ENCODE results near the gene ZBTB11. TPM values are rescaled to one million over a fixed set of nuclear protein-coding genes. Genes with fewer than 3 reads are reported as not detected.
A peak's percentile ranks its signal among the peaks of the same experiment; 100 is the strongest.

The ZBTB11 gene, protein sequence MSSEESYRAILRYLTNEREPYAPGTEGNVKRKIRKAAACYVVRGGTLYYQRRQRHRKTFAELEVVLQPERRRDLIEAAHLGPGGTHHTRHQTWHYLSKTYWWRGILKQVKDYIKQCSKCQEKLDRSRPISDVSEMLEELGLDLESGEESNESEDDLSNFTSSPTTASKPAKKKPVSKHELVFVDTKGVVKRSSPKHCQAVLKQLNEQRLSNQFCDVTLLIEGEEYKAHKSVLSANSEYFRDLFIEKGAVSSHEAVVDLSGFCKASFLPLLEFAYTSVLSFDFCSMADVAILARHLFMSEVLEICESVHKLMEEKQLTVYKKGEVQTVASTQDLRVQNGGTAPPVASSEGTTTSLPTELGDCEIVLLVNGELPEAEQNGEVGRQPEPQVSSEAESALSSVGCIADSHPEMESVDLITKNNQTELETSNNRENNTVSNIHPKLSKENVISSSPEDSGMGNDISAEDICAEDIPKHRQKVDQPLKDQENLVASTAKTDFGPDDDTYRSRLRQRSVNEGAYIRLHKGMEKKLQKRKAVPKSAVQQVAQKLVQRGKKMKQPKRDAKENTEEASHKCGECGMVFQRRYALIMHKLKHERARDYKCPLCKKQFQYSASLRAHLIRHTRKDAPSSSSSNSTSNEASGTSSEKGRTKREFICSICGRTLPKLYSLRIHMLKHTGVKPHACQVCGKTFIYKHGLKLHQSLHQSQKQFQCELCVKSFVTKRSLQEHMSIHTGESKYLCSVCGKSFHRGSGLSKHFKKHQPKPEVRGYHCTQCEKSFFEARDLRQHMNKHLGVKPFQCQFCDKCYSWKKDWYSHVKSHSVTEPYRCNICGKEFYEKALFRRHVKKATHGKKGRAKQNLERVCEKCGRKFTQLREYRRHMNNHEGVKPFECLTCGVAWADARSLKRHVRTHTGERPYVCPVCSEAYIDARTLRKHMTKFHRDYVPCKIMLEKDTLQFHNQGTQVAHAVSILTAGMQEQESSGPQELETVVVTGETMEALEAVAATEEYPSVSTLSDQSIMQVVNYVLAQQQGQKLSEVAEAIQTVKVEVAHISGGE
- 13.0 TPM for total RNA-seq (ENCODE audit: unreplicated experiment)
- long read RNA-seq, partial matches to known transcripts, result 1 of 1 reads
- long read RNA-seq, other reads (novel, unspliced or antisense), result 0 of 1 reads

- no peaks in the 10 kb centered on the region for H3K9me3 Mint-ChIP-seq (ENCODE audit: unreplicated experiment)
- peaks cover 7% of the 10 kb centered on the region for H3K27me3 Mint-ChIP-seq (ENCODE audit: unreplicated experiment)
Measured at GRCh38 chr3:101676765-101677435, at the start of gene ZBTB11. Gene ZBTB11 (minus strand): TSS chr3:101677132. CDS start chr3:101676914, 218 bp downstream.

DNA sequence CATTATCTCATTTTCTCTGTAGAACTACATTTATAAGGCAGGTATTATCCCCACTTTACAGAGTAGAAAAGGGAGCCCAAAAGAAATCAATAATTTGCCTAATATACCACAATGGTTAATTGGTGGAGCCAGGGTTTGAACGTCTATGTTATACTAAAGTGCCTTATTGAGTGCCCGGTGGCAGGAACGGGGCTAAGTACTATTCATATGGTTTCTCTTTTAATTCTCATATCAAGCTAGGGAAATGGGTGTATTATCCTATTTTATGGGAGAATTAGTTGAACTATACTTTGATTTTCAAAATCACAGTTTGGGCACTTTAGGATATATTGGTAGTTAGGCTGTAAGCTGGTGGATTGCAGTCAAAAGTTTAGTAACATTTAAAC, 49.0 kb upstream of the ZBTB11 start:
- Mint-ChIP-seq H3K9me3 (ENCODE audit: unreplicated experiment) (no peaks in the 10 kb centered on the region), H3K4me3 (ENCODE audit: unreplicated experiment) (peak overlapping the region; percentile 97), H3K27me3 (ENCODE audit: unreplicated experiment) (no peaks in the 10 kb centered on the region), H3K27ac (ENCODE audit: unreplicated experiment) (no peak overlapping the region), H3K4me1 (ENCODE audit: unreplicated experiment) (peaks cover 15% of the 10 kb centered on the region), H3K36me3 (ENCODE audit: low read depth, unreplicated experiment) (peaks cover 7% of the 10 kb centered on the region)
- DNase-seq (ENCODE audit: low spot score), result no peak
- TF ChIP-seq, protein P1, sequence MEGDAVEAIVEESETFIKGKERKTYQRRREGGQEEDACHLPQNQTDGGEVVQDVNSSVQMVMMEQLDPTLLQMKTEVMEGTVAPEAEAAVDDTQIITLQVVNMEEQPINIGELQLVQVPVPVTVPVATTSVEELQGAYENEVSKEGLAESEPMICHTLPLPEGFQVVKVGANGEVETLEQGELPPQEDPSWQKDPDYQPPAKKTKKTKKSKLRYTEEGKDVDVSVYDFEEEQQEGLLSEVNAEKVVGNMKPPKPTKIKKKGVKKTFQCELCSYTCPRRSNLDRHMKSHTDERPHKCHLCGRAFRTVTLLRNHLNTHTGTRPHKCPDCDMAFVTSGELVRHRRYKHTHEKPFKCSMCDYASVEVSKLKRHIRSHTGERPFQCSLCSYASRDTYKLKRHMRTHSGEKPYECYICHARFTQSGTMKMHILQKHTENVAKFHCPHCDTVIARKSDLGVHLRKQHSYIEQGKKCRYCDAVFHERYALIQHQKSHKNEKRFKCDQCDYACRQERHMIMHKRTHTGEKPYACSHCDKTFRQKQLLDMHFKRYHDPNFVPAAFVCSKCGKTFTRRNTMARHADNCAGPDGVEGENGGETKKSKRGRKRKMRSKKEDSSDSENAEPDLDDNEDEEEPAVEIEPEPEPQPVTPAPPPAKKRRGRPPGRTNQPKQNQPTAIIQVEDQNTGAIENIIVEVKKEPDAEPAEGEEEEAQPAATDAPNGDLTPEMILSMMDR (IDR thresholded peaks at IDR 0.05; ENCODE audit: unreplicated experiment), result no peak

More at GRCh38 chr3:101676765-101677435, at the start of gene ZBTB11:
- peak within 1 kb of the TSS; percentile 78 for H3K27ac Mint-ChIP-seq (ENCODE audit: unreplicated experiment)
- peaks cover 13% of the 10 kb centered on the region for H3K36me3 Mint-ChIP-seq (ENCODE audit: low read depth, unreplicated experiment)
- TF ChIP-seq, protein P1 (IDR thresholded peaks at IDR 0.05; ENCODE audit: unreplicated experiment), result peak; percentile 18
- peak within 1 kb of the TSS; percentile 94 for H3K4me3 Mint-ChIP-seq (ENCODE audit: unreplicated experiment)
- DNase-seq (ENCODE audit: low spot score), result peak; percentile 97
- peaks cover 23% of the 10 kb centered on the region for H3K4me1 Mint-ChIP-seq (ENCODE audit: unreplicated experiment)

DNA sequence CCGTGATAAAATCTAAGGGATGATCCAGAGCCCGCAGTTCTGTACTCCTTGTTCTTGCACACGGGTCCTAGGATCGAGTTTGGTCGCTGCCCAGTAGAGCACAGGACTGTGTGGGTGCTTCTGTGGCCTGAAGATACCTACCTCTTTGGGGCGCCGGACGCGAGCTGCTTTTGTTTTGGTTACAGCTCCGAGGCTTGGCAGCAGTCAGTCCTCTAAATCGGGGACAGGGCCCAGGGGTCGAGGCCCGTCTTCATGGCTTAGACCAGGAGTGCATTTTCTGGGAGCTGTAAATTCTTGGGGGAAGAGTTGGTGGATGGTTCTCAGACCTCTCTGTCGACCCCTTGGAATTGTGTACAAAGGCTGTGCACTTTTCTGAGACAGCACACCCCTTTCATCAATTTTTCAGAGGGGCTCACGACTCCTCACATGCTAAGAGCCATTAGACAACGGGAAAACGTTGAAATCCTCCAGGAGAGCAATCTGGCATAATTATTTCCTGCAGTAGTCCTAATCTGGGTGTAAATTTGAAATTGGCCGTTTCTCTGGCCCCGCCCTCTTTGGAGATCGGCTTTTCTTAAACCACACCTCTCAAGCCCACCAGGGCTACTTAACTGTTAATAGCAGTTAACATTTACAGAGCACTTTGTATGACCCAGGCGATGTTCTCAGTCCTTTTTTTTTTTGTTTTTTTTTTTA, 48.4 kb upstream of the ZBTB11 start:
- H3K27ac Mint-ChIP-seq (ENCODE audit: unreplicated experiment), result no peak overlapping the region
- DNase-seq (ENCODE audit: low spot score), result peak; percentile 20
- H3K27me3 Mint-ChIP-seq (ENCODE audit: unreplicated experiment), result no peaks in the 10 kb centered on the region

More for the DNA sequence above, 48.4 kb upstream of the ZBTB11 start:
- Mint-ChIP-seq H3K4me1 (ENCODE audit: unreplicated experiment) (peaks cover 15% of the 10 kb centered on the region), H3K9me3 (ENCODE audit: unreplicated experiment) (no peaks in the 10 kb centered on the region), H3K4me3 (ENCODE audit: unreplicated experiment) (peak overlapping the region; percentile 97), H3K36me3 (ENCODE audit: low read depth, unreplicated experiment) (peaks cover 7% of the 10 kb centered on the region)
- TF ChIP-seq, protein P1 (IDR thresholded peaks at IDR 0.05; ENCODE audit: unreplicated experiment), result no peak

All from endothelial cell (in vitro differentiated cells).